ENCODE measurements around the gene SLC25A44. TPM values are rescaled to one million over a fixed set of nuclear protein-coding genes. Genes with fewer than 3 reads are reported as not detected.

SLC25A44 gene
- total and polyA plus RNA-seq, 11 donors: 5.8 to 29.3 (median 20.5) TPM

GRCh38 chr1:156167536-156167935 is 26.4 kb upstream of the SLC25A44 start:
- DNase-seq (no peak), ATAC-seq (no peak)
- H3K27me3 ChIP-seq: no peaks in the 10 kb centered on the region
- no peak for TF ChIP-seq POLR2A (IDR thresholded peaks at IDR 0.05)
- no peak for TF ChIP-seq CTCF (IDR thresholded peaks at IDR 0.05)
- H3K4me3 ChIP-seq: no peak overlapping the region
- H3K27ac ChIP-seq: no peak overlapping the region
- no peaks in the 10 kb centered on the region for H3K9me3 ChIP-seq
- intact Hi-C loops (cut with DNase I): no loop called here
- peaks cover 0 to 4% (median 0%) of the 10 kb centered on the region in 9 donors for H3K36me3 ChIP-seq
- WGBS, 4 donors: 58 to 71% (median 64%) methylated on average over 5 of the region's 5 CpGs
- peaks cover 0 to 19% (median 4%) of the 10 kb centered on the region in 12 donors for H3K4me1 ChIP-seq

- ATAC-seq (no peak), DNase-seq (no peak)
- Histone ChIP-seq H3K27ac (no peak overlapping the region), H3K36me3 (peaks cover 0 to 34% (median 0%) of the 10 kb centered on the region in 9 donors), H3K4me1 (no peaks in the 10 kb centered on the region), H3K27me3 (no peaks in the 10 kb centered on the region), H3K4me3 (no peak overlapping the region), H3K9me3 (no peaks in the 10 kb centered on the region)
- WGBS, 4 donors: 70 to 91% (median 82%) methylated on average over 9 of the region's 9 CpGs
- TF ChIP-seq CTCF (IDR thresholded peaks at IDR 0.05) (no peak), POLR2A (IDR thresholded peaks at IDR 0.05) (no peak)
- intact Hi-C loops (cut with DNase I): no loop called here
These were observed 21.0 kb upstream of the SLC25A44 start for GRCh38 chr1:156172696-156173470.

- Histone ChIP-seq H3K27me3 (peaks cover 0 to 13% (median 0%) of the 10 kb centered on the region in 9 donors), H3K4me3 (no peak overlapping the region), H3K9me3 (no peaks in the 10 kb centered on the region), H3K4me1 (no peaks in the 10 kb centered on the region), H3K27ac (no peak overlapping the region), H3K36me3 (peaks cover 0 to 30% (median 0%) of the 10 kb centered on the region in 9 donors)
- no peak for TF ChIP-seq POLR2A (IDR thresholded peaks at IDR 0.05)
- TF ChIP-seq CTCF (IDR thresholded peaks at IDR 0.05): no peak
- ATAC-seq: peak in 1 of 4 donors; percentile 34
- WGBS, 4 donors: 86 to 89% (median 88%) methylated on average over 5 to 12 of the region's 12 CpGs
- no peak for DNase-seq
- intact Hi-C loops (cut with DNase I): no loop called here
These were observed 17.2 kb upstream of the SLC25A44 start for GRCh38 chr1:156176610-156177210.

GRCh38 chr1:156177919-156178654 is 15.8 kb upstream of the SLC25A44 start:
- H3K27ac ChIP-seq: no peak overlapping the region
- WGBS, 4 donors: 65 to 82% (median 78%) methylated on average over 7 of the region's 7 CpGs
- H3K4me1 ChIP-seq: no peaks in the 10 kb centered on the region
- TF ChIP-seq CTCF (IDR thresholded peaks at IDR 0.05): no peak
- TF ChIP-seq POLR2A (IDR thresholded peaks at IDR 0.05): no peak
- ATAC-seq: no peak
- no peak for DNase-seq
- intact Hi-C loops (cut with DNase I): no loop called here
- H3K36me3 ChIP-seq: peaks cover 0 to 25% (median 0%) of the 10 kb centered on the region in 9 donors
- no peaks in the 10 kb centered on the region for H3K9me3 ChIP-seq
- H3K4me3 ChIP-seq: no peak overlapping the region
- peaks cover 0 to 13% (median 0%) of the 10 kb centered on the region in 9 donors for H3K27me3 ChIP-seq

Data from heart left ventricle (tissue), 16 donors.